Breast epithelium (tissue), 3 donors: Measurements from ENCODE around the gene THUMPD1.

Source experiments
- CTCF ChIP-seq, 3 donors: fragments of 450-650 bp; IDR thresholded peaks; one replicate each; pipeline ENCODE4 v1.5.1; 2016 to 2017; ENCODE audit warnings: antibody characterized with exemption in 3 of 3, mild to moderate bottlenecking in 3 of 3, moderate library complexity in 3 of 3
- POLR2A ChIP-seq: fragments of 450-650 bp; IDR thresholded peaks from one replicate; pipeline ENCODE4 v1.6.1; 2016; ENCODE audit warnings: antibody characterized with exemption, mild to moderate bottlenecking, moderate library complexity
- POLR2AphosphoS5 ChIP-seq, 3 donors: sonication (generic); formaldehyde crosslinking; IDR thresholded peaks; one replicate each; pipeline ENCODE4 v1.6.1; 2017; ENCODE audit warnings: antibody characterized with exemption in 3 of 3

- TF ChIP-seq POLR2AphosphoS5 (IDR thresholded peaks at IDR 0.05) (no peak), CTCF (IDR thresholded peaks at IDR 0.05) (no peak), POLR2A (no peak)
These were observed 26.0 kb upstream of the THUMPD1 start for GRCh38 chr16:20767577-20767976.
